Measurements from ENCODE around the gene GALK2.
"Not testable (repeated sequence)": the region's sequence is repeated elsewhere in the genome, so short reads cannot be mapped to it uniquely, and the experiment has no call there.

GALK2 gene

GRCh38 chr15:49287481-49287880 lies 117.4 kb downstream of the GALK2 start:
- no peak for DNase-seq

GRCh38 chr15:49288391-49288790 lies 118.3 kb downstream of the GALK2 start:
- DNase-seq = no peak

- DNase-seq = no peak
These were observed 120.1 kb downstream of the GALK2 start for GRCh38 chr15:49290191-49290590.

GRCh38 chr15:49293941-49294340 lies 123.9 kb downstream of the GALK2 start:
- DNase-seq = no peak

- DNase-seq = no peak
These were observed 126.2 kb downstream of the GALK2 start for GRCh38 chr15:49296258-49296657.

DNA sequence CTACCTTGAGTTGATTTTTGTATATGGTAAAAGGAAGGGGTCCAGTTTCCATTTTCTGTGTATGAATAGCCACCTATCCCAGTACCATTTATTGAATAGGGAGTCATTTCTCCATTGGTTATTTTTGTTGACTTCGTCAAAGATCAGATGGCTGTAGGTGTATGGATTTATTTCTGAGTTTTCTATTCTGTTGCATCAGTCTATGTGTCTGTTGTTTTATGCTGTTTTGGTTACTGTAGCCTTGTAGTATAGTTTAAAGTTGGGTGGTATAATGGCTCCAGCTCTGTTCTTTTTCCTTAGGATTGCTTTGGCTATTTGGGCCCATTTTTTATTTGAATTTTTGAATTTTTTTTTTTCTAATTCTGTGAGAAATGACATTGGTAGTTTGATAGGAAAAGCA lies 127.5 kb downstream of the GALK2 start:
- DNase-seq = no peak

DNA sequence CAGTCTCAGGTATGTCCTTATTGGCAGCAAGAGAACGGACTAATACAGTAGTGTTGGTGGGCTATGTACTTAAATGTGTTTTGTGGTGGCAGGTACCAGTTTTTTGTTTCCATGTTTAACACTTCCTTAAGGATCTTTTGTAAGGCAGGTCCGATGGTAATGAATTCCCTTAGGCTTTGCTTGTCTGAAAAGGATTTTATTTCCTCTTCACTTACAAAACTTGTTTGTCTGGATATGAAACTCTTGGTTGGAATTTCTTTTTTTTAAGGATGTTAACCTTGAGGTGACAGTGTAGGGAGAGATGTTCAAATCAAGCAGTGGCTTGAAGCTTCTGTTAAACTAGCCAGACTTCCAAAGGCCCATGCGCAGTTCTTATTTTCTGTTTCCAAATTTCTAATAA lies 130.8 kb downstream of the GALK2 start:
- DNase-seq = no peak

DNA sequence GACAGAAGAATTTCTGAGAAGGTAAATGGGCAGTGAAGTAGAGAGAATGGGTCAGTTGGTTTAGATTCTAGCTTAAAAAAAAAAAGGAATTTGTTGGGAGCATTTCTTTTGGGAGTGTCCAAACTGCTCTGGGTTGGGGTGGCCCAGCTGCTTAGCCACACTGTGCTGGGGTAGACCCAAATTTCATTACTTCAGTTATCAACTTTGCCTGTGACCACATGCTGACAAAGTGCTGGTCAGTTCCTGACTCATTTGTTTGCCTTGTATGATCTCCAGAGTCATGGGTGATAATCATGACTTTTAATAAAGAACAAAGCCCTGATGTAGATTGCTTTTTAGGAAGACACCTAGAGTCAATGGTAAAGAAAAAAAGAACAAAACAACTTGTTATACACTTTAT lies 131.5 kb downstream of the GALK2 start:
- no peak for DNase-seq

DNA sequence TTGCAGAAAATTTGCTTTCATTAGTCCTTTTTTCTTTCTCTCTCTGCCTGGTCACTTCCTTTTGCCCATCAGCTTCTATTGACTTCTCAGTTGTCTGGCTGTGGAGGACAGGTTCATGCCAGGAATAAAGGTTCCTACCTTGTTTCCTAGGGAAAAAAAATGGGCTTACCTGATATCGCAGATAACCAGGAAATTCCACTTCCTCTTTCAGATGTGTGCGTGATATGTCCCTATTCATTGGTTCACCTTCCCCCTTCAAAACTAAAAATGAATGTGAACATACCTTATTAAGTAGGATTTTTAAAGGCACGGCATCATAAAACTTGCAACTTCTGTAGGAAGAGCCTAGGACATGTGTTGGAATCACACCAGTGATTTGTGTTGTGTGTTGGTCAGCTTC lies 133.0 kb downstream of the GALK2 start:
- no peak for DNase-seq

DNA sequence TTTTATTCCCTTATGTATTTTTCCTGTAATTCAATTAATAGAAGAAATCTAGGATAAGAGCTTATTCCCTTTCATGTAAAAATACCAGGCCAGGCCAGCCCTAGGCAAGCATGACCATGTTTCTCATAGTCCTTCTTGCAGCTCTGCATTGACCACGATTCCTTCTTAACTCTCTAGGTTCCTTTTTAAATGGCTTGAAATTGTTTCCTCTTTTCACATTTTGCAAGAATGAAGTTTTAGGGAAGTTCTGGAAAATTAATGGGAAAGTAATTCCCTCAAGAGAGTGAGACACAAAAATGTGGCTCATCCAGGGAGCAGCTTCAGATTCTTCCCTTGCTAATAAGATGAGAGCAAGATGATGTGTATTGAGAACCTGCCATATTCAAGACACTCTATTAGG lies 136.5 kb downstream of the GALK2 start:
- no peak for DNase-seq

DNA sequence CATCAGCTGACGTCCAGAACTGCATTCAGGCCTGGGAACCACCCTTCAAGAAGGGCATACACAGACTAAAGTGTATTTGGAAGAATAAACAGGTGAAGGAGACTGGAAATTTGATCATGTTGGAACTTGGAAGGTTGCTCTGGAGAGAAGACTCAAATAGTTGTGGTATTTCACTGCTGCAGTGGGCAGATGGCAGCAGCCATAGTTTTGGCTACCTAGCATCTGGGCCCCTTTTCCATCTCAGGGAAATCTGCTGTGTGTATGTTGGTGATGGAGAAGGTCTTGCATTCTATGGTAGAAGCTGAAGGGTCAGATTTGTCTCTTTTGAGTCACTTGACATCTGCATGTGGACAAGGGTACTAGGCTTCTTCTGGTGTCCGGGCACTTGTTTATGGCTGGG lies 138.6 kb downstream of the GALK2 start:
- DNase-seq = no peak

DNA sequence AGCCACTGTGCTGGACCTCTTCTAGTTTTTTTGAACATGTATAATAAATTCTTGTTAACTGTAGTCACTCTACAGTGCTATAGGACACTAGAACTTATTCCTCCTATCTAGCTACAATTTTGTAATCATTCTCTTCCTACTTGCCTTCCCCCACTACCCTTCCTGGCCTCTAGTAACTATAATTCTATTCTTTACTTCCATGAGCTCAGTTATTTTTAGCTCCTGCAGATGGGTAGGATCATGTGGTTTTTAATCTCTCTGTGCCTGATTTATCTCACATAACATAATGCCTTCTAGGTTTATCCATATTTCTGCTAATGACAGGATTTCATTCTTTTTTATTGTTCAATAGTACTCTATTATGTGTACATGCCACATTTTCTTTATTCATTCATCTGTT lies 139.8 kb downstream of the GALK2 start:
- DNase-seq = no peak

- no peak for DNase-seq
These were observed 143.6 kb downstream of the GALK2 start for GRCh38 chr15:49313650-49314049.

GRCh38 chr15:49314716-49315115 lies 144.7 kb downstream of the GALK2 start:
- DNase-seq = no peak

DNA sequence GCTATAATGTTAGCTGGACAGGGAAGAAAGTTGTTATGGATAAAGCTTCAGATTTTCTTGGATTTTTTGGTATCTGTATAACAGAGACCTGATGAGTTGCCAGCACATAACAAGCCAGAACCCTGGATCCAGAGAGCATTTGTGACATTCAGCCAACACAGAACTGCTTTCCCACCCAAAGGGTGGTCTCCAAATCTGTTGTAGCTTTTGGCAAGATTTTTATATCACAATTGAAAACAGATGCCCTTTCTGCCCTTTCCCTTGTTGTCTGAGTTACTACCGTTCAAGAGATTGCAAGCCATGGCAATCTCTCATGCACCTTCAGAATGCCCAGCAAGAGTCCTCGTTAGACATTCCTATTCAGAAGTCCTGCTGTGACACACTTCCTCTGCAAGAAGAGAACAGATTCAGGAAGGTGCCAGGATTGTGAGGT lies 145.4 kb downstream of the GALK2 start:
- no peak for DNase-seq

GRCh38 chr15:49320351-49320750 lies 150.3 kb downstream of the GALK2 start:
- DNase-seq = no peak

- no peak for DNase-seq
These were observed 153.2 kb downstream of the GALK2 start for GRCh38 chr15:49323207-49323606.

GRCh38 chr15:49327927-49328326 lies 157.9 kb downstream of the GALK2 start:
- DNase-seq = no peak

DNA sequence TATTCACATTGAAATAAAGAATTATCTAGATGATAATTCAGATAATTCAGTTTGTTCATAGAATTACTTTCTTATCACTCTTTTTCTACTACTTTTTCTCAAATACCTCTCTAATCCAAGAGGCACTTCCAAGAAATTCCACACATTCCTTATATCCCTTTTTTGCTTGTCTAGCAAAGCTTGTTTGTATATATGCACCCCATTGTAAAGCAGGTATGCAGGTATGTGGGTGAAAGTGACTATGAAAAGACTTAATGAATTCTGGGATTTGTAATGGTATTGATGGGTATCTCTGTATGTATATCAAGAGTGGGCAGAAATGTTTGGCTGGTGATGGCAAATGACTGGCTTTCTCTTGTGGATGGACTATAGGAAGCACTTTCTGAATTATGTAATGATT lies 158.9 kb downstream of the GALK2 start:
- no peak for DNase-seq

DNA sequence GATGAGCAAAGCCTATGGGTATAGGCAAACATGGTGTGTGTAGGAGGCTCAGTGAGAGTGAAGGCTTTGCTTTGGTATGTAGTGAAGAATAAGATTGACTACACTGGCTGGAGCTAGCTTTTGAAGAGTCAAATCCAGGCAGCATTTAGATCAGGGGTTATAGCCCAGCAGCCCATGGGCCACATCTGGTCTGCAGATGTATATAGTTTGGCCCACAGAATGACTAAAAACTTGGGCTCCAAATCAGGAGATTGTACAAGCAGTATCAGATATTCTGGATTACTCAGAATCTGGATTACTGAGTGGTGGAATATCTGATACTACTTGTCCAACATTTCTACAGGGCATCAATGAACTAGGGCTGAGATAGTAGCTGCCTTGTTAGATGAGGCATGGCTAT lies 160.1 kb downstream of the GALK2 start:
- no peak for DNase-seq

- DNase-seq = no peak
These were observed 161.4 kb downstream of the GALK2 start for GRCh38 chr15:49331442-49331841.

DNA sequence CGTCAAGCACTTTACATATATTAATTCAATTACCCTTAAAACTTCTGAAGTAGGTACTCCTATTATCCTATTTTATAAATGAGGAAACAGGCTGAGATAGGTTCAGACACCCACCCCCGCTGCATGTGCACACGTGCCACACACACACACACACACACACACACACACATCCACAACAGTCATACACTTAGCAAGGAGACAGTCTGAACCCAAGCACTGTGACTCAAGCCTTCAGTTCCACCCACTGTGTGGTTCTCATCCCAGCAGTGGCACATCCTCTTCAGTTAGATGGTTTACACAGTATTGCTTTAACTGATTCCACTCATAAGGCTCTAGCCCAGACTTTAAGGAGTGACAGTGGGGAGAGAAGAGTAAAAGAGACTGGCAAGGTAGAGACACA lies 161.9 kb downstream of the GALK2 start:
- DNase-seq = no peak

GRCh38 chr15:49339656-49340055 lies 169.6 kb downstream of the GALK2 start:
- DNase-seq = no peak

- DNase-seq = no peak
These were observed 173.5 kb downstream of the GALK2 start for GRCh38 chr15:49343546-49343945.

DNA sequence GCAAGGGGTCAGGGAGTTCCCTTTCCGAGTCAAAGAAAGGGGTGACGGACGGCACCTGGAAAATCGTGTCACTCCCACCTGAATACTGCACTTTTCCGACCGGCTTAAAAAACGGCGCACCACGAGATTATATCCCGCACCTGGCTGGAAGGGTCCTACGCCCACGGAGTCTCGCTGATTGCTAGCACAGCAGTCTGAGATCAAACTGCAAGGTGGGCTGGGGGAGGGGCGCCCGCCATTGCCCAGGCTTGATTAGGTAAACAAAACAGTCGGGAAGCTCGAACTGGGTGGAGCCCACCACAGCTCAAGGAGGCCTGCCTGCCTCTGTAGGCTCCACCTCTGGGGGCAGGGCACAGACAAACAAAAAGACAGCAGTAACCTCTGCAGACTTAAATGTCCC lies 184.4 kb downstream of the GALK2 start:
- DNase-seq = not testable (repeated sequence)

GRCh38 chr15:49361370-49361769 lies 191.3 kb downstream of the GALK2 start:
- DNase-seq = no peak

Data from stimulated activated CD4-positive, alpha-beta T cell treated with anti-CD3 and anti-CD28 coated beads, Interleukin-4, amount 100 ng/mL, for 4 hours (primary cell).